HG03432 (cell line): Measurements from ENCODE around the gene LPA.
A peak's percentile ranks its signal among the peaks of the same experiment; 100 is the strongest.
"Not testable (repeated sequence)": the region's sequence is repeated elsewhere in the genome, so short reads cannot be mapped to it uniquely, and the experiment has no call there.

ENCODE experiments used
- ATAC-seq: cut with Tn5 transposase; IDR thresholded peaks from one replicate; pipeline ENCODE4 v1.9.1; 2021; ENCODE audit warnings: mild to moderate bottlenecking, moderate library complexity; ENCODE audit not compliant: unreplicated experiment

LPA gene

GRCh38 chr6:160667639-160668481 lies 3.8 kb upstream of the LPA start:
- peak; percentile 92 for ATAC-seq

- no peak for ATAC-seq
Observed at GRCh38 chr6:160662842-160663241, 1.2 kb downstream of the LPA start.

DNA sequence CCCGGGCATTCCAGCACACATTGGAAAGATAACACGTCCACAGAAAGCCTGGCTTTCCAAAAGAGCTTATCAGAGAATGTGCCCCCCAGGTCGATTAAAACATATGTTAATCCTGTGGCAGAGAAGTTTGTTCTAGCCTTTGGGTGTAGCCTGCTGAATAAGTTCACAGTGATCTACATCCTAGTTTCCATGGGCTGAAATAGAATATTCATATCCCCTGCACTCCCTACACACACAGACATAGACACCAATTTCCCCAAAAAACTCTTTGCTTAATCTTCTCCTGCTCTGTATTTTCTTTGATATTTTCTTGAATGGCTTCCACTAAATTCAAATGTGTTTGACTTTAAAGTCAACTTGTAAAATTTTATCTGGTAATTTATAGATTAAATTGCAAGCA lies 1.6 kb downstream of the LPA start:
- no peak for ATAC-seq

- ATAC-seq, result no peak
Observed at GRCh38 chr6:160661216-160661615, 2.9 kb downstream of the LPA start.

- ATAC-seq, result no peak
Observed at GRCh38 chr6:160659562-160659961, 4.5 kb downstream of the LPA start.

- no peak for ATAC-seq
Observed at GRCh38 chr6:160634706-160635105, 29.4 kb downstream of the LPA start.

GRCh38 chr6:160595838-160596832 lies 67.9 kb downstream of the LPA start:
- ATAC-seq, result no peak

GRCh38 chr6:160595297-160595696 lies 68.8 kb downstream of the LPA start:
- not testable (repeated sequence) for ATAC-seq

DNA sequence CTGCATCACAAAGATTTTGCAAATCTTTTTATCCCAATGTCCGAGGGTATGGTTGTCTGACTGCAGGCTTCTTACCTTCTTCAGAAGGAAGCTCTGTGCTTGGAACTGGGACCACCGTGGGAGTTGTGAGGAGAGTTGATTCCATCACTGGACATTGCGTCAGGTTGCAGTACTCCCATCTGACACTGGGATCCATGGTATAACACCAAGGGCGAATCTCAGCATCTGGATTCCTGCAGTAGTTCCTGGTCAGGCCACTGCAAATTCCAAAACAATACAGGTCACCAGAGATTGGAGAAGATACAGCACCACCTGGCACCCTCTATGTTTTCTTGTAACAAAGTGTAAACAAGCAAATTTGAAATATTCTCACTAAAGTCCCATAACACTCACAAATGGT lies 77.7 kb downstream of the LPA start:
- ATAC-seq, result no peak

- no peak for ATAC-seq
Observed at GRCh38 chr6:160583794-160584193, 80.3 kb downstream of the LPA start.

GRCh38 chr6:160581406-160581805 lies 82.7 kb downstream of the LPA start:
- no peak for ATAC-seq

DNA sequence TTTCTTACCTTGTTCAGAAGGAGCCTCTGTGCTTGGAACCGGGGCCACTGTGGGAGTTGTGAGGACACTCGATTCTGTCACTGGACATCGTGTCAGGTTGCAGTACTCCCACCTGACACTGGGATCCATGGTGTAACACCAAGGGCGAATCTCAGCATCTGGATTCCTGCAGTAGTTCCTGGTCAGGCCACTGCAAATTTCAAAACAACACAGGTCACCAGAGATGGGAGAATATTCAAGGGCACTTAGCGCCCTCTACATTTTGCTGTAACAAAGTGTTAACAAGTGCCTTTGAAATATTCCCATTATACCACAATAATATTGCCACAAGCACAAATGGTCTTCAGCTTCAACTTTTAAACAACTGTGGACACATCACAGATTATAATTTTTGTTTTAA lies 85.6 kb downstream of the LPA start:
- not testable (repeated sequence) for ATAC-seq

DNA sequence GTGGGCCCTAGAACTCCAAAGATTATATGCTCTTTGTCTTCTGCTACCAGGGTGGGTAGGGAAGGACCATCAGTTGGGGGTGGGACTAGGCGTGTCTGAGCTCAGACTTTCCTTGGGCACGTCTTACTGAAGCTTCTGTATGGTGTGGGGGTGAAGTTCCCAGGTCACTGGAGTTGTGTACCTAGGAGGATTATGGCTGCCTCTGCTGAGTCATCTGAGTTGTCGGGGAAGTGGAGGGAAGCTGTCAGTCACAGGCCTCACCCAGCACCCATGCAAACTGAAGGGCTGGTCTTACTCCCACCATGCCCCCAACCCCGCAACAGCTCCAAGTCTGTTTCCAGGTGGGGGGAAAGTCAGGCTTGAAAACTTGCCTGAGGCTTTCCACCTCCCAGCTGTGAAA lies 90.1 kb downstream of the LPA start:
- ATAC-seq, result no peak

GRCh38 chr6:160571201-160571600 lies 92.9 kb downstream of the LPA start:
- not testable (repeated sequence) for ATAC-seq

DNA sequence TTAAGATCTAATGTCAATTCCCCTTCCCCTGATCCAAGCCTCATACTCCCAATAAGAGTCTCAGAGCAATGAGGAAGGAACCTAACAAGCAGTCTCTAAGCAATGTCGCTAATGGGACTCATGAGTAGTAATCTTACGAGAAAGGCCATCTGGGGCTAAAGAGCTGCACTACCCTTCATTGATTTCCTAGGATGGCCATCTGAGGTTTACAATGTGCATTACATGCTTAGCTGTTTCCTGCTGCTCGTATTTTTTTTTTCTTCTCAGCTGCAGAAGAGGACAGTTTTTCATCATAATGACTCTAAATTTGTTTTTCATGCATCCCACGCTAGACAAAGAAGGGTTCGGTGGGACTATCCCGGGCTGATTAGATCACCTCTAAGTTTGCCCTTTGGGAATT lies 119.3 kb downstream of the LPA start:
- no peak for ATAC-seq

DNA sequence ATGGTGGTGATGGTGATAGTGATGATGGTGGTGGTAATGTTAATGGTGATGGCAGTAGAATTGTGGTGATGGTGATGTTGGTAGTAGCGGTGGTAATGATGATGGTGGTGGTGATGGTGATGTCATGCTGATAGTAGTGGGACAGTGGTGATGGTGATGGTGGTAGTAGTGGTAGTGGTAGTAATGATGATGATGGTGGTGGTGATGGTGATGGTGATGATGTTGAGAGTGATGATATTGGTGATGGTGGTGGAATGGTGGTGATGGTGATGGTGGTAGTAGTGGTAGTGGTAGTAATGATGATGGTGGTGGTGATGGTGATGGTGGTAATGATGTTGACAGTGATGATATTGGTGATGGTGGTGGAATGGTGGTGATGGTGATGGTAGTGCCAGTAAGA lies 128.8 kb downstream of the LPA start:
- no peak for ATAC-seq

- peak; percentile 86 for ATAC-seq
Observed at GRCh38 chr6:160534050-160534696, 129.9 kb downstream of the LPA start.

- ATAC-seq, result no peak
Observed at GRCh38 chr6:160532315-160532714, 131.8 kb downstream of the LPA start.

GRCh38 chr6:160531826-160532225 lies 132.2 kb downstream of the LPA start:
- no peak for ATAC-seq

GRCh38 chr6:160529524-160529923 lies 134.6 kb downstream of the LPA start:
- ATAC-seq, result not testable (repeated sequence)

GRCh38 chr6:160523223-160523622 lies 140.9 kb downstream of the LPA start:
- ATAC-seq, result no peak
